HEK293 (cell line): ENCODE results near the gene PCDHGC5.

Source experiments
- CTCF ChIA-PET: fragments of 350-600 bp; formaldehyde crosslinking; extraction: SDS; loops from one replicate; lab custom pipeline; 2021; ENCODE audit warnings: antibody characterized with exemption; lab: Yijun Ruan, JAX
- POLR2A ChIA-PET: fragments of 300-600 bp; formaldehyde crosslinking; extraction: SDS; loops from one replicate; lab custom pipeline; 2020; ENCODE audit warnings: antibody characterized with exemption, inconsistent platforms; lab: Yijun Ruan, JAX
- H3K27ac ChIP-seq: fragments of 200-500 bp; sonication (Bioruptor generic); 2 replicates; pipeline ENCODE4 v1.5.1; 2014; ENCODE audit warnings: low read depth, low read length, control low read depth, inconsistent platforms; ENCODE audit errors: extremely low read depth
- H3K36me3 ChIP-seq, 2 experiments: fragments of 200-500 bp in 1 of 2; sonication (Bioruptor generic) in 1 of 2; 1 replicate in 1 of 2; 2 replicates in 1 of 2; pipeline ENCODE4 v1.5.1; 2014 to 2017; ENCODE audit warnings: inconsistent platforms in 2 of 2, low read length in 2 of 2; ENCODE audit not compliant: control insufficient read depth in 2 of 2, insufficient read depth in 1 of 2
- H3K4me1 ChIP-seq: fragments of 200-500 bp; sonication (Bioruptor generic); 2 replicates; pipeline ENCODE4 v1.5.1; 2014; ENCODE audit warnings: mild to moderate bottlenecking, low read length, inconsistent platforms; ENCODE audit not compliant: control insufficient read depth, insufficient read depth
- H3K4me3 ChIP-seq: 2 replicates; pipeline ENCODE4 v1.5.1; 2011; ENCODE audit warnings: low read depth, mild to moderate bottlenecking, control low read depth, low read length, moderate library complexity
- H3K9me3 ChIP-seq: fragments of 200-500 bp; sonication (Bioruptor generic); 2 replicates; pipeline ENCODE4 v1.5.1; 2014; ENCODE audit warnings: low read depth, low read length, inconsistent platforms; ENCODE audit not compliant: control insufficient read depth, insufficient read depth
- EGR2 ChIP-seq: fragments of 450-650 bp; formaldehyde crosslinking; IDR thresholded peaks from 2 replicates; pipeline ENCODE4 v1.5.1; 2016; ENCODE audit warnings: low read depth, missing biosample characterization, missing genetic modification characterization
- HOXA7 ChIP-seq: sonication (generic); formaldehyde crosslinking; IDR thresholded peaks from 2 replicates; pipeline ENCODE4 v1.8.1; 2022; ENCODE audit warnings: missing genetic modification reagents, borderline replicate concordance
- KLF9 ChIP-seq: fragments of 450-650 bp; formaldehyde crosslinking; IDR thresholded peaks from 2 replicates; pipeline ENCODE4 v1.5.1; 2016; ENCODE audit warnings: missing biosample characterization, missing genetic modification characterization, low read depth
- MZF1 ChIP-seq: fragments of 450-650 bp; formaldehyde crosslinking; IDR thresholded peaks from 2 replicates; pipeline ENCODE4 v1.5.1; 2017; ENCODE audit warnings: missing biosample characterization, missing genetic modification characterization, borderline replicate concordance
- PRDM6 ChIP-seq: fragments of 450-650 bp; formaldehyde crosslinking; IDR thresholded peaks from 2 replicates; pipeline ENCODE4 v1.5.1; 2017; ENCODE audit warnings: missing biosample characterization, missing genetic modification characterization
- SALL2 ChIP-seq: fragments of 450-650 bp; formaldehyde crosslinking; IDR thresholded peaks from 2 replicates; pipeline ENCODE4 v1.5.0; 2017; ENCODE audit warnings: missing biosample characterization, mild to moderate bottlenecking, missing genetic modification characterization, borderline replicate concordance
- SP2 ChIP-seq: fragments of 450-650 bp; formaldehyde crosslinking; IDR thresholded peaks from 2 replicates; pipeline ENCODE4 v1.5.1; 2016; ENCODE audit warnings: missing biosample characterization, missing genetic modification characterization
- SP3 ChIP-seq: fragments of 450-650 bp; formaldehyde crosslinking; IDR thresholded peaks from 2 replicates; pipeline ENCODE4 v1.5.1; 2016; ENCODE audit warnings: missing biosample characterization, missing genetic modification characterization
- TCF7L2 ChIP-seq: IDR thresholded peaks from 2 replicates; pipeline ENCODE4 v1.6.1; 2011; ENCODE audit warnings: low read depth, mild to moderate bottlenecking, inconsistent platforms, low read length, moderate library complexity, borderline replicate concordance
- WT1 ChIP-seq: fragments of 450-650 bp; formaldehyde crosslinking; IDR thresholded peaks from 2 replicates; pipeline ENCODE4 v1.5.1; 2016; ENCODE audit warnings: missing biosample characterization, missing genetic modification characterization
- YY1 ChIP-seq: fragments of 450-650 bp; formaldehyde crosslinking; IDR thresholded peaks from 2 replicates; pipeline ENCODE4 v1.5.1; 2018; ENCODE audit warnings: missing biosample characterization, missing genetic modification characterization
- ZBTB20 ChIP-seq: fragments of 450-650 bp; formaldehyde crosslinking; IDR thresholded peaks from 2 replicates; pipeline ENCODE4 v1.5.1; 2016; ENCODE audit warnings: missing biosample characterization, missing genetic modification characterization
- ZFHX2 ChIP-seq: fragments of 450-650 bp; formaldehyde crosslinking; conservative IDR thresholded peaks from 2 replicates; pipeline ENCODE4 v1.5.1; 2016; ENCODE audit warnings: missing biosample characterization, missing genetic modification characterization
- ZFP69B ChIP-seq: fragments of 450-650 bp; formaldehyde crosslinking; IDR thresholded peaks from 2 replicates; pipeline ENCODE4 v1.5.1; 2016; ENCODE audit warnings: missing biosample characterization, missing genetic modification characterization
- ZNF10 ChIP-seq: fragments of 450-650 bp; formaldehyde crosslinking; IDR thresholded peaks from 2 replicates; pipeline ENCODE4 v1.5.1; 2017; ENCODE audit warnings: missing biosample characterization, missing genetic modification characterization
- ZNF121 ChIP-seq: fragments of 450-650 bp; formaldehyde crosslinking; IDR thresholded peaks from 2 replicates; pipeline ENCODE4 v1.5.1; 2016; ENCODE audit warnings: missing biosample characterization, missing genetic modification characterization
- ZNF132 ChIP-seq: fragments of 450-650 bp; formaldehyde crosslinking; IDR thresholded peaks from 2 replicates; pipeline ENCODE4 v1.5.1; 2017; ENCODE audit warnings: missing biosample characterization, missing genetic modification characterization, borderline replicate concordance
- ZNF157 ChIP-seq: fragments of 450-650 bp; formaldehyde crosslinking; IDR thresholded peaks from 2 replicates; pipeline ENCODE4 v1.5.1; 2016; ENCODE audit warnings: missing biosample characterization, missing genetic modification characterization
- ZNF416 ChIP-seq: fragments of 450-650 bp; formaldehyde crosslinking; IDR thresholded peaks from 2 replicates; pipeline ENCODE4 v1.5.1; 2016; ENCODE audit warnings: missing biosample characterization, missing genetic modification characterization
- ZNF510 ChIP-seq: fragments of 450-650 bp; formaldehyde crosslinking; IDR thresholded peaks from 2 replicates; pipeline ENCODE4 v1.5.1; 2018; ENCODE audit warnings: mild to moderate bottlenecking, missing genetic modification characterization, missing biosample characterization; ENCODE audit not compliant: insufficient replicate concordance
- ZNF629 ChIP-seq: fragments of 450-650 bp; formaldehyde crosslinking; IDR thresholded peaks from 2 replicates; pipeline ENCODE4 v1.5.1; 2017; ENCODE audit warnings: missing biosample characterization, missing genetic modification characterization
- ZNF664 ChIP-seq: fragments of 450-650 bp; formaldehyde crosslinking; IDR thresholded peaks from 2 replicates; pipeline ENCODE4 v1.5.1; 2016; ENCODE audit warnings: missing biosample characterization, missing genetic modification characterization
- ZNF677 ChIP-seq: fragments of 450-650 bp; IDR thresholded peaks from 2 replicates; pipeline ENCODE4 v1.5.0; 2018; ENCODE audit warnings: missing biosample characterization, mild to moderate bottlenecking, missing genetic modification characterization, moderate library complexity
- ZXDB ChIP-seq: fragments of 450-650 bp; formaldehyde crosslinking; IDR thresholded peaks from 2 replicates; pipeline ENCODE4 v1.5.1; 2016; ENCODE audit warnings: missing biosample characterization, missing genetic modification characterization
- TF ChIP-seq, protein P1 (sequence below): fragments of 450-650 bp; formaldehyde crosslinking; IDR thresholded peaks from 2 replicates; pipeline ENCODE4; 2016; ENCODE audit warnings: missing biosample characterization, missing genetic modification characterization
- TF ChIP-seq, protein P2 (sequence below): fragments of 450-650 bp; formaldehyde crosslinking; IDR thresholded peaks from 2 replicates; pipeline ENCODE4 v1.5.1; 2016; ENCODE audit warnings: missing biosample characterization, missing genetic modification characterization

PCDHGC5 gene

DNA sequence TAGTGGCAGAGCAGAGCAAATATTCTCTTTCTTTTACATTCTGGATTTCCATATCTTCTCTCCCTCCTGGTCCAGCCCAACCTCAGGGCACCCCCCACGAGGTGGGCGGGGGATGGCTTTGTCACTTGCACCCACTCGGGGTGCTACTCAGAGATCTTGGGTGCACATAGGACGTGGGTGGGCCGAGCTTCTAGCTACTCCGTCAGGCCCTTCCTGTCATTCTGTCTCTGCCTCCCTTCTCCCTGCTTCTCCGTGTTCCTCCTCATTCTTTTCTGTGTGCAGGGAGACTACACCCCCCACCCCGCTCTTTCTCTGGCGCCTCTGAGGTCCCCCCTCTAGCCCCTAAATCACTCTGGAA lies 19.5 kb downstream of the PCDHGC5 start:
- no peak overlapping the region for H3K4me3 ChIP-seq
- POLR2A ChIA-PET: interaction anchor here (1.8 kb wide), 1 partner anchor 32 kb away, joined by 7 read pairs; the partner anchor contains the start of gene PCDHGC3
- H3K36me3 ChIP-seq: peaks cover 0 to 13% of the 10 kb centered on the region in 2 experiments; a peak in 1 of 3 replicates
- no peak overlapping the region for H3K27ac ChIP-seq
- CTCF ChIA-PET: interaction anchor here (1.1 to 2.0 kb wide), 4 partner anchors 14 to 87 kb away, joined by 3 to 11 read pairs (median 8); partner anchors contain the start of gene PCDHGA11
- H3K9me3 ChIP-seq: no peaks in the 10 kb centered on the region
- TF ChIP-seq, protein P1, sequence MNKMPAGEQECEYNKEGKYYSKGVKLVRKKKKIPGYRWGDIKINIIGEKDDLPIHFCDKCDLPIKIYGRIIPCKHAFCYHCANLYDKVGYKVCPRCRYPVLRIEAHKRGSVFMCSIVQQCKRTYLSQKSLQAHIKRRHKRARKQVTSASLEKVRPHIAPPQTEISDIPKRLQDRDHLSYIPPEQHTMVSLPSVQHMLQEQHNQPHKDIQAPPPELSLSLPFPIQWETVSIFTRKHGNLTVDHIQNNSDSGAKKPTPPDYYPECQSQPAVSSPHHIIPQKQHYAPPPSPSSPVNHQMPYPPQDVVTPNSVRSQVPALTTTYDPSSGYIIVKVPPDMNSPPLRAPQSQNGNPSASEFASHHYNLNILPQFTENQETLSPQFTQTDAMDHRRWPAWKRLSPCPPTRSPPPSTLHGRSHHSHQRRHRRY (tag by site-specific recombination): no peak
- no peak for TF ChIP-seq SP3
- TF ChIP-seq ZXDB (tag by site-specific recombination): no peak
- TF ChIP-seq ZNF10 (tag by site-specific recombination): no peak
- TF ChIP-seq KLF9 (tag by site-specific recombination): no peak
- TF ChIP-seq TCF7L2: no peak
- no peaks in the 10 kb centered on the region for H3K4me1 ChIP-seq

GRCh38 chr5:141508798-141509611 lies 20.1 kb downstream of the PCDHGC5 start:
- no peaks in the 10 kb centered on the region; the same call in 1 of the 2 replicates for H3K4me1 ChIP-seq
- H3K9me3 ChIP-seq: no peaks in the 10 kb centered on the region
- H3K4me3 ChIP-seq: no peak overlapping the region
- H3K36me3 ChIP-seq: peaks cover 0 to 13% of the 10 kb centered on the region in 2 experiments; a peak in 1 of 3 replicates
- CTCF ChIA-PET: interaction anchor here (0.6 to 1.7 kb wide), 5 partner anchors 8 to 408 kb away, joined by 3 to 9 read pairs (median 7); partner anchors contain the start of gene PCDHGA11
- TF ChIP-seq ZNF416 (no peak), MZF1 (tag by site-specific recombination) (no peak), WT1 (no peak), ZFHX2 (peak; percentile 71), ZNF629 (tag by site-specific recombination) (no peak), ZNF664 (peak; percentile 72; the same call in 1 of the 2 replicates), ZFP69B (tag by site-specific recombination) (no peak), ZBTB20 (tag by site-specific recombination) (no peak), EGR2 (peak; percentile 52), ZNF510 (tag by site-specific recombination) (no peak)
- TF ChIP-seq, all 188 proteins: peak for 3
- no peak overlapping the region for H3K27ac ChIP-seq
- POLR2A ChIA-PET: interaction anchor here (1.8 kb wide), 1 partner anchor 33 kb away, joined by 7 read pairs; the partner anchor contains the start of gene PCDHGC3

DNA sequence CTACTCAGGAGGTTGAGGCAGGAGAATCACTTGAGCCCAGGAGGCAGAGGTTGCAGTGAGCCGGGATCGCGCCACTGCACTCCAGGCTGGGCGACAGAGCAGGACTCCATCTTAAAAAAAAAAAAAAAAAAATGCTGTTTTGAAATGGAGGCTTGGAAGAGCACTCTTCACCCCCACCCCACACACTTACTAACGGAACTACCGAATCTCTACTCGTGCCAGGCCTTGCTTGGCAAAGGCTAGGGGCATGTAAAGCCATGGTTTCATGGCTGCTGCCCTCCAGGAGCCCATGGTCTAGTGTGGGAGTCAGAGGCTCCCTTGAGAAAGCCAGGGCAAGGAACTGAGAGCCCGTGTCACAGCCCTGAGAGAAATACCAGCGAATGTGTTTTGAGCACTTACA lies 21.3 kb downstream of the PCDHGC5 start:
- peaks cover 0 to 16% of the 10 kb centered on the region in 2 experiments; a peak in 1 of 3 replicates for H3K36me3 ChIP-seq
- no peaks in the 10 kb centered on the region; the same call in 1 of the 2 replicates for H3K4me1 ChIP-seq
- CTCF ChIA-PET: interaction anchor here (0.6 to 1.7 kb wide), 7 partner anchors 10 to 113 kb away, joined by 3 to 7 read pairs (median 3); partner anchors contain the start of gene PCDHGC3
- POLR2A ChIA-PET: no interaction called here
- no peaks in the 10 kb centered on the region for H3K9me3 ChIP-seq
- H3K4me3 ChIP-seq: no peak overlapping the region
- no peak overlapping the region for H3K27ac ChIP-seq
- TF ChIP-seq ZNF132 (tag by site-specific recombination) (no peak), ZNF121 (tag by site-specific recombination) (no peak), SP2 (tag by site-specific recombination) (no peak), KLF9 (tag by site-specific recombination) (no peak), ZNF157 (tag by site-specific recombination) (no peak), SALL2 (tag by site-specific recombination) (no peak), HOXA7 (CRISPR knock-in tag) (no peak), ZNF677 (tag by site-specific recombination) (no peak), YY1 (no peak), PRDM6 (tag by site-specific recombination) (no peak), ZXDB (tag by site-specific recombination) (no peak)
- TF ChIP-seq, protein P2, sequence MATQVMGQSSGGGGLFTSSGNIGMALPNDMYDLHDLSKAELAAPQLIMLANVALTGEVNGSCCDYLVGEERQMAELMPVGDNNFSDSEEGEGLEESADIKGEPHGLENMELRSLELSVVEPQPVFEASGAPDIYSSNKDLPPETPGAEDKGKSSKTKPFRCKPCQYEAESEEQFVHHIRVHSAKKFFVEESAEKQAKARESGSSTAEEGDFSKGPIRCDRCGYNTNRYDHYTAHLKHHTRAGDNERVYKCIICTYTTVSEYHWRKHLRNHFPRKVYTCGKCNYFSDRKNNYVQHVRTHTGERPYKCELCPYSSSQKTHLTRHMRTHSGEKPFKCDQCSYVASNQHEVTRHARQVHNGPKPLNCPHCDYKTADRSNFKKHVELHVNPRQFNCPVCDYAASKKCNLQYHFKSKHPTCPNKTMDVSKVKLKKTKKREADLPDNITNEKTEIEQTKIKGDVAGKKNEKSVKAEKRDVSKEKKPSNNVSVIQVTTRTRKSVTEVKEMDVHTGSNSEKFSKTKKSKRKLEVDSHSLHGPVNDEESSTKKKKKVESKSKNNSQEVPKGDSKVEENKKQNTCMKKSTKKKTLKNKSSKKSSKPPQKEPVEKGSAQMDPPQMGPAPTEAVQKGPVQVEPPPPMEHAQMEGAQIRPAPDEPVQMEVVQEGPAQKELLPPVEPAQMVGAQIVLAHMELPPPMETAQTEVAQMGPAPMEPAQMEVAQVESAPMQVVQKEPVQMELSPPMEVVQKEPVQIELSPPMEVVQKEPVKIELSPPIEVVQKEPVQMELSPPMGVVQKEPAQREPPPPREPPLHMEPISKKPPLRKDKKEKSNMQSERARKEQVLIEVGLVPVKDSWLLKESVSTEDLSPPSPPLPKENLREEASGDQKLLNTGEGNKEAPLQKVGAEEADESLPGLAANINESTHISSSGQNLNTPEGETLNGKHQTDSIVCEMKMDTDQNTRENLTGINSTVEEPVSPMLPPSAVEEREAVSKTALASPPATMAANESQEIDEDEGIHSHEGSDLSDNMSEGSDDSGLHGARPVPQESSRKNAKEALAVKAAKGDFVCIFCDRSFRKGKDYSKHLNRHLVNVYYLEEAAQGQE (tag by site-specific recombination): no peak
